Measurements from ENCODE around the gene SUPT4H1.
"Not testable (repeated sequence)": the region's sequence is repeated elsewhere in the genome, so short reads cannot be mapped to it uniquely, and the experiment has no call there.

Gene SUPT4H1
- total RNA-seq = 0.72 to 1.00 reads per million in 2 experiments

DNA sequence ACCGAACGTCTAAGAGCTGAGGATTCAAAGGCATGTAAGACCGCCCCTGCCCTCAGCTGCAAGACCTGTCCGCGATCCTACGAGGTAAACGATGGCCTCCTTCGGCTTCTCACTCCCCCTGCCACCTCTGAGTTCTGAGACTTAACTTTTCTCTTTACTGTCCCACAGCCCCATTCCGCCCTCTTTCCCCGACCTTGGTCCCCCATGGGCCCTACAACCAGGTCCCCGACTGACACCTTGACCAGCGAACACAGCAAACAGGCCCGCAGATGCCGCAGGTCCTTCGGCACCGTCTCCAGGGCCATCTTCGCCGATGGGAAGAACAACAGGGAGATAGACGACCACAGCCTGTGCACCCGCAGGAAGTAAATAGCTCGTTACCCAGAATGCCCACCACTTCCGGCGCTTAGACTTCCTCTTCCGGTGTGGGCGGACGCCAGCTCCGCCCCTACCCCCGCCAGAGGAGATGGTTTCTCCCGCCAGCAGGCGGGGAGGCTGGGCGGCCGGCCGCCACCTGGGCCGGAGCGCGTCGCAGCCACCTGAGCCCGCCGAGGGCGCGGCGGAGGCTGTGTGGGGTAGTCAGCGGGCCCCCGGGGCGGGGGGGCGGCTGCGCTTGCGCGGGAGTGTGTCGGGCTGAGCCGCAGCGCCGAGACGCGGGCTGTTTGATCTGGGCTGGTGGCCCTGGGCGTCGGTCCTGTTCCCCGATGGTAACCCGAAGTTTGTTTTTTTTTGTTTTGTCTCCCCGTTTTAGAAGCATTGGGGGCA, at the start of gene SUPT4H1:
Gene SUPT4H1 (minus strand): TSS at position 371 of the 765 bp plus-strand sequence. CDS start 66 bp downstream, at position 305.
- DNase-seq (ENCODE audit: low read depth) = peak; percentile 84

DNA sequence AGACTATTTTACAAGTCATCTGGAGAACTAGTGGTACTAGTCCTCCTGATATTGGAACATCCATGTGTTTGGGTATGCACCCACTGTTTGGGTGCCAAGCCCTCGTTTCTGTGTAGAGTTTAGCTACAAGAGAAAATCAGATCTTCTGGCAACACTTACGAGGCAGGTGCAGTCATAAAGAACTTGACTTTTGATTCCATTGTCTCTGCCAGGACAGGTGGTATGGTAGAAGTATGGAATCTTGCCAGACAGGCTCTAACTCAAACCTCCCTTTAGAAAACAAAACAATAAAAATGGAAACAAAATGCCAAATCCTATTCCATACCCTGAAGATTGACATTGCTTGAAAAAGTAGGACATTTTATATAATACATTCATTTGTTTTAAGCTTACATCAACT, 49.3 kb upstream of the SUPT4H1 start:
- DNase-seq (ENCODE audit: low read depth) = no peak

- no peak for DNase-seq (ENCODE audit: low read depth)
Measured at GRCh38 chr17:58400826-58401225, 48.8 kb upstream of the SUPT4H1 start.

DNA sequence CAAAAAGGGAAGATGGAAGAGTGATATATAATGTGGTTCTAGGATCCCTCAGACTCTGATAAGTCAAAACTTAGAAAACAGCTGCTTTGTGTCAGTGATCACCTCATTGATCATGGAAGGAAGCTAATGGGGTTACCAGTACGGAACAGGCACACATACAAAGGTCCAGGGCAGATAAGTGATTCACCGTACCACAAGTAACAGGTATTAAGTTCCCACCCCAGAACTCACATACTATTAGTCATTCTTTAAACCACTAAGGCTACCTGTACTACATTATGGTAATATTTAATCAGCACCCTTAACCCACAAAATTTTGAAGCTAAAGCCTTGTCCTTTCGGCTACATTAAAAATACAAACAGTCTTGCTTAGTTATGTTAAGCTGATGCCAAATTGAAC, 48.0 kb upstream of the SUPT4H1 start:
- no peak for DNase-seq (ENCODE audit: low read depth)

- DNase-seq (ENCODE audit: low read depth) = no peak
Measured at GRCh38 chr17:58398574-58399266, 46.7 kb upstream of the SUPT4H1 start.

GRCh38 chr17:58397421-58397820, 45.4 kb upstream of the SUPT4H1 start:
- DNase-seq (ENCODE audit: low read depth) = not testable (repeated sequence)

DNA sequence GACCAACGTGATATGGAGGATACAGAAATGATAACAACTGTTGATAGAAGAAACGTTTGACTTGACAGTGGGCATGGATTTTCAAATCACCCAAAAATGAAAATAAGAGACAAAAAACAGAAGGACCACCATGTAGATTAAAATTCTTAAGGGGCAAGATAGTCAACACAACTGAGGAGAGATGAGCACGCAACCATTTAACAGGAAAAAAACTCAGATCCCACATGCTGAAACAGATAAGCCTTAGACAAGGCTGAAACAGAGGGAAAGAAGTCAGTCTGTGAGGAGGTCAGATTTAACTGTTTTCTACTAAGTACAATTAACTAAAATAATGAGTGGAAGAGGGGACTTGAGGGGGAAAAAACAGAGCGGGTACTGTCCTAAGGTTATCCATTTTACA, 44.2 kb upstream of the SUPT4H1 start:
- no peak for DNase-seq (ENCODE audit: low read depth)

- DNase-seq (ENCODE audit: low read depth) = no peak
Measured at GRCh38 chr17:58394534-58395223, 42.7 kb upstream of the SUPT4H1 start.

GRCh38 chr17:58391302-58391984, 39.4 kb upstream of the SUPT4H1 start:
- DNase-seq (ENCODE audit: low read depth) = no peak

- DNase-seq (ENCODE audit: low read depth) = no peak
Measured at GRCh38 chr17:58390884-58391283, 38.9 kb upstream of the SUPT4H1 start.

GRCh38 chr17:58388302-58389190, 36.5 kb upstream of the SUPT4H1 start:
- DNase-seq (ENCODE audit: low read depth) = no peak

GRCh38 chr17:58387834-58388233, 35.8 kb upstream of the SUPT4H1 start:
- no peak for DNase-seq (ENCODE audit: low read depth)

GRCh38 chr17:58386708-58387107, 34.7 kb upstream of the SUPT4H1 start:
- DNase-seq (ENCODE audit: low read depth) = no peak

- DNase-seq (ENCODE audit: low read depth) = no peak
Measured at GRCh38 chr17:58385359-58385899, 33.4 kb upstream of the SUPT4H1 start.

DNA sequence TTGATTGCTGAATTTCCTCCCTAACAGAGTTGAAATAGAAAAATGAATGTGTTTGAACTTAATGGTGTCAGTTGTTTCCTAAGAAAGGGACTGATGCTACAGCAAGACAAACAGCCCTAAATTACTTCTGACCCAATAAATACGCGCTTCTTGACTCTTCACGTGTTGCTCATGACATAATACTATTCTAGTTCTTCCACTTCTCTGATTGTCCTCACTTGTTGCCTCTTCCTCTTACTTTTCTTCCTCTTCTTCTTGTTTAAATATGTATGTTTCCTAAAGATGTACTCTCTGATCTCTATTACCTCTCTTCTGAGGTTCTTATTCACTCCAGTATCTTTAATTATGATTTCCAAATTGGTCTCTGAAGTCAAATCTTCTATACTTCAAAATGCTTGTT, 32.9 kb upstream of the SUPT4H1 start:
- no peak for DNase-seq (ENCODE audit: low read depth)

- no peak for DNase-seq (ENCODE audit: low read depth)
Measured at GRCh38 chr17:58383892-58384462, 32.0 kb upstream of the SUPT4H1 start.

DNA sequence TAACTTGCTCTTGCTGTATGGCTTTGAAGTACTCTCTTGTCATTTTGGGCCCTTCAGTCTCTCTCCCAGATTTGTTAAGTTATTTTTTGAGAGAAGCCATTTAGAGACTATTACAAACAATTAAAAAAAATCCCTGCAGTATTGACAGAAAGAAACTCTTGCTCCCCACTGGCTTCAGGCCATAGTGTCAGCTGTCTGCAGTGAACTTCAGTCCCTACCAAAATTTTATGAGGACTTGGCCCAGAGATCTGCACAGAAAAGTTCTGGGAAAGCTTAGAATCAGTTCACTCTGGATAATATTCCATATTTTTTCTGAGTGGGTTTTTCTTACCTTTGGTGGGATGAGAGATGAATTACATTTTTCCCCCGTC, 30.9 kb upstream of the SUPT4H1 start:
- no peak for DNase-seq (ENCODE audit: low read depth)

DNA sequence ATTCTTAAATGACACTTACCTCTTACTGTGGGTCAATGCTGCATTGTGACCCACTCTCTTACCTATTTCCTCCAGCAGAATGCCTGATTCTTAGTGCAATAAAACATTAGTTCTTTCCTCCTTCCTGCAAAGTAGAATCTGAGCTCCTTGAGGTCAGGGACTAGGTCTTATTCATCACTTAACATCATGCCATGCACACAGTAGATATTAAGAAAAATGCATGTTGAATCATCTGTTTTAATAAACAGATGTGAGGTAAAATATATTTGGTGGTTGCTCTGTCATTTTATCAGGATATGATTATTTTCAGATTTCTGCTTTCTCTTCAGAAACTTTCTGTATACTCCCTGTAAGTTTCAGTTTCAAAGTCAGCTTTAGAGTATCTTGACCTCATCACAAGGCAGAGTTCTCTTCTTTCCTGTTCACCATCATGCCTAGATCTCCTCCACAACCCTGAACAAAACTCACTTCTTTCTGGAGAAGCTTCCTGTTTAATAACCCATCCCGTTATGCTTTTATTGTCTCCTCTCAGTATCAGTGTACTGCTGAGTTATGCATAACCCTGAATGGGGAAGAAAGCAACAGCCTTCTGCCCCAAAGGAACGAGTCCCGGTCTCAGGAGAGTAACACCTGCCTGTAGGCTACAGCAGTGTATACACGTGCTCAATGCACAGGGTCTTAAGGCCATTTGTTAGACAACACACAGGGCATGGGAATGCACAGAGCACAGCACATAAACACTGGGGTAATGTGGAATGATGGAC, 30.3 kb upstream of the SUPT4H1 start:
- no peak for DNase-seq (ENCODE audit: low read depth)

DNA sequence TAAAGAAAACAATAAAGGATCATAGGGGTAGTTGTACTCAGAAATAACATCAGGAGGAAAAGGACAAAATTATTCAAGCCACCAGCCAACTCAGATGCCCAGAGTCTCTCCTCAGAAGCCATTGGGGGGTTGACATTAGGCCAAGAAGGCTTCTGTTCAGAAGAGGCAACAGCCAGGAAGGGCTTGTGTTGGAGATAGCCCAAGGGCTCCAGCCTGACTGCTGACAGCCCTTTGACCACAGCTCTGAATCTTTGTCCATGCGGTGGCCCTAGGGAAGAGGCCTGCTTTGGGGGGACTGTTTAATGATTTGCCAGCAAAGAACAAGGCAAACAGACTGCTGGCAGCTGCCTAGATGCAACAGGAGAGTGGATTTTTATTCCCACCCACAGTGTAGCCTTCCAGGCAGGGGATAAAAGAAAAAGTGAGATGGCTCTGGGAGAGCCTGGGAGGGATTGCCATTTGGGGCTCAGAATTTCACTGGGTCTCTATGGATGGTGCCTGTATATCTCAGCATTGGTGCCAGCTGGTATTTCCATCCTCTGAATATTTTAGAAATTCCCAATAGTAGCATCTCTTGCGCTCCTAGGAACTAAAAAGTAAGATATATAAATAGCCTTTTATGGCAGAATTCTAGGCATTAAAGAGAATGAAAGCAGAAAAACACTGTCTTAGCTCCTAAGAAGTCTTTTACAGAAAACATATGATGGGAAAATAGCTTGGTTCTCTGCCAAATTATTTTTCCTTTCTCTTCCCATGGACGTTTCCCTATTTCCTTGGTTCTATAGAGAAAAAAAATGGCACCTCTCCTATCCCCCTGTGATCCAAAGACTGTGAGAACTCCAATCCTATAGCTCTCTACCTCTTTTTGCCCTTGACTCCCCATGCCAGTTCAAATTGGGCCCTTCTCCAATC, 29.4 kb upstream of the SUPT4H1 start:
- no peak for DNase-seq (ENCODE audit: low read depth)
